AG04449 (cell line): Measurements from ENCODE around the gene CHCHD3.

Experiments used
- CTCF ChIA-PET: fragments of 350-600 bp; formaldehyde crosslinking; extraction: SDS; loops from one replicate; lab custom pipeline; 2021; ENCODE audit warnings: antibody characterized with exemption; lab: Yijun Ruan, JAX
- POLR2A ChIA-PET: fragments of 400-600, 350-600 bp; formaldehyde crosslinking; extraction: SDS; loops from one replicate; lab custom pipeline; 2020; ENCODE audit warnings: antibody characterized with exemption, inconsistent platforms; lab: Yijun Ruan, JAX
- DNase-seq: peaks from one replicate; pipeline ENCODE4 v3.0.0-alpha.2; 2010; ENCODE audit warnings: low read depth, low spot score
- H3K4me3 ChIP-seq: 2 replicates; pipeline ENCODE4 v1.5.1; 2011; ENCODE audit warnings: low read depth, mild to moderate bottlenecking, control low read depth, low read length
- TF ChIP-seq, protein P1 (sequence below): IDR thresholded peaks from one replicate; pipeline ENCODE4 v1.5.1; 2011; ENCODE audit warnings: mild to moderate bottlenecking, moderate library complexity, low read length, control low read depth, inconsistent platforms; ENCODE audit not compliant: insufficient read depth; ENCODE audit errors: missing control alignments

CHCHD3 gene

DNA sequence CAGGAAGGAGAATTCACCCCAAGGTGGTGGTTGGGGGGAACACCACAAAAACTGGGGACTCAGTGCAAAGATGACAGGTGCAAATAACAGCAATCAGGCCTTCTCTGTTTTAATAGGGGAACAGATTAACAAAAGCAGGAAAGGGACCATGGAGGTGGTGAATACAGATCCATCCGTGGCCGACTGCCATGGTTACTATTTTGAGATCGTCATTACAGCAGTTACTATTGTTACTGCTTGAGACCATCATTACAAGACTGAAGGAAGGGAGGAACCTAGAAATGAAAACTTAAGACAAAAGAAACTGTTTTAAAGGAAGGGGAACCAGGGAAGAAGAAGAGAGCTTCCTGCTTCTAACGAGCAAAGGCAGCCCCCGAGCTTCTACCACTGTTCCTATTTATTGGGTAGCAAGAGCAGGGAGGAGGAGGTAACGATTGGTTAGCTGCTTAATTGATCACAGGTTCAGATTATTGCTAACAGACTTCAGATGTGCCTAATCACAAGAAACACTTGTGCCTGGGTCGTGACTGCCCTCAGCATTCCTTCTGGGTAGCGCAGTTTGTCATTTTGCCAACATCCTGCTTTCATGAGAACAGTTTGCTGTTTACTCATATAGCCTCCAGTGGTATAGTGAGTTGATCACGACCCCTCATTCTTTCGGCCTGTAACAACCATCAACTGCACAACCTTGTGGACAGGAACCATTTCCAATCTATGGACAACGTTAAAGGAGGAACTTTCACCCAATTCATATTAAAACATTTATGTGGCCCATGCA is 216.3 kb downstream of the CHCHD3 start:
- DNase-seq = peak; percentile 17
- ChIA-PET POLR2A (no interaction called here), CTCF (no interaction called here)
- TF ChIP-seq, protein P1, sequence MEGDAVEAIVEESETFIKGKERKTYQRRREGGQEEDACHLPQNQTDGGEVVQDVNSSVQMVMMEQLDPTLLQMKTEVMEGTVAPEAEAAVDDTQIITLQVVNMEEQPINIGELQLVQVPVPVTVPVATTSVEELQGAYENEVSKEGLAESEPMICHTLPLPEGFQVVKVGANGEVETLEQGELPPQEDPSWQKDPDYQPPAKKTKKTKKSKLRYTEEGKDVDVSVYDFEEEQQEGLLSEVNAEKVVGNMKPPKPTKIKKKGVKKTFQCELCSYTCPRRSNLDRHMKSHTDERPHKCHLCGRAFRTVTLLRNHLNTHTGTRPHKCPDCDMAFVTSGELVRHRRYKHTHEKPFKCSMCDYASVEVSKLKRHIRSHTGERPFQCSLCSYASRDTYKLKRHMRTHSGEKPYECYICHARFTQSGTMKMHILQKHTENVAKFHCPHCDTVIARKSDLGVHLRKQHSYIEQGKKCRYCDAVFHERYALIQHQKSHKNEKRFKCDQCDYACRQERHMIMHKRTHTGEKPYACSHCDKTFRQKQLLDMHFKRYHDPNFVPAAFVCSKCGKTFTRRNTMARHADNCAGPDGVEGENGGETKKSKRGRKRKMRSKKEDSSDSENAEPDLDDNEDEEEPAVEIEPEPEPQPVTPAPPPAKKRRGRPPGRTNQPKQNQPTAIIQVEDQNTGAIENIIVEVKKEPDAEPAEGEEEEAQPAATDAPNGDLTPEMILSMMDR = no peak
- H3K4me3 ChIP-seq = no peak overlapping the region

DNA sequence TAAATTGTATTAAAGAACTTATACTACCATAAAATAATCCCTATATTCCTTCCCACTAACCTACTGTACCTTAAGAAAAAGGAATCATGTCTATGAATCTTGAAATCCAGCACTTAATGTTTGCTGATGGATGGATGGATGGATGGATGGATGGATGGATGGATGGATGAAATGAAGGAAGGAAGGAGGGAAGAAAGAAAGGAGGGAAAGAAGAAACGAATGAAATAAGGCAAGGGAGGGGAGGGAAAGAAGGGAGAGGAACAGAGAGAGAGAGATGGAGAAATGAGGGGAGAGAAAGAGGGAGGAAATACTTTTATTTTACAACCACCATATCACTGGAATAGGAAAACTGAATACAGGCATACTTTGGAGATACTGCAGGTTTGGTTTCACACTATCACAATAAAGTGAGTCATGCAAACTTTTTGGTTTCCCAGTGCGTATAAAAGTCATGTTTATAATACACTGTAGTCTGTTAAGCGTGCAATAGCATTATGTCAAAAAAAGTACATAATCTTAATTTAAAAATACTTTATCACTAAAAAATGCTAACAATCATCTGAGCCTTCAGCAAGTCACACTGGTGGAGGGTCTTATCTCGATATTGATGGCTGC is 219.8 kb downstream of the CHCHD3 start:
- POLR2A ChIA-PET = no interaction called here
- CTCF ChIA-PET = no interaction called here
- H3K4me3 ChIP-seq = no peak overlapping the region
- DNase-seq = no peak
- TF ChIP-seq, protein P1 = no peak

- DNase-seq = no peak
- CTCF ChIA-PET = interaction anchor here (1.2 kb wide), 1 partner anchor 151 kb away, joined by 3 read pairs; no protein-coding TSS in a partner anchor
- TF ChIP-seq, protein P1 = no peak
- no peak overlapping the region for H3K4me3 ChIP-seq
- POLR2A ChIA-PET = no interaction called here
These were observed 220.5 kb downstream of the CHCHD3 start for GRCh38 chr7:132861424-132861823.

DNA sequence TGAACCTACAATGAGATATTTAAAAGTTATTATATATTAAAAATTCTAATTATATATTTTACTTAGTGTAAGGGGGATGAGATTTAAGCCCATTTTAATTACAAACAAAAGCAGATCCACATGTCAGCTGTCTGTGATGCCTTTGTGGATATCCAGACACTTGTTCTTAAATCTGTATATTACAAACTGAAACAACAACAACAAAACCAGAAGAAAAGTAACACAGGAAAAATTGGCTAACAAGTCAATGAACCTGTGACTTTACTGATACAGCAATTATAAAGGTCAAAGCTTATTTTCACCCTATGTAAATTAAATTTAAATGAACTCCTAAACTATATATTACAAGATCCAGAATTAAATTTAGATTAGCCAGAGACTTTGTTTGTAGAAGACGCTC is 222.7 kb downstream of the CHCHD3 start:
- TF ChIP-seq, protein P1 = no peak
- ChIA-PET CTCF (no interaction called here), POLR2A (no interaction called here)

DNA sequence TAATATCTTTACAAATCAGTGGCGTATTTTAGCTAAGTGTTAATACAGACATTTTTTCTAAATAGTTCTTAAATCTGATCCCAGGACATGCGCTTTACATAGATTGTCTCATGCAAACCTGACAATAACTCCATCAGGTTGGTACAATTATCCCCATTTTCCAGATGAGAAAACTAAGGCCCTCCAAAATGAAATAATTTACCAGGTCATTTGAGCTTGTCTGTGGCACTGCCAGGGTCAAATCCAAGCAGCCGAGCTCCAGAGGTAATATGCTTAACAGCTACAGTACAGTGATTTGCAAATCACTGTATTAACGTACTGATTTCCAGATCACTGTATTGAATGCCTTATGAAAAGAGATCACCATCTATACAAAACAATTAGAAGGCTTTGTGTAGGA is 223.1 kb downstream of the CHCHD3 start:
- ChIA-PET POLR2A (no interaction called here), CTCF (interaction anchor here (0.8 kb wide), 1 partner anchor 24 kb away, joined by 3 read pairs; no protein-coding TSS in a partner anchor)
- no peak for DNase-seq
- TF ChIP-seq, protein P1 = no peak
- H3K4me3 ChIP-seq = no peak overlapping the region

More for the DNA sequence above, 222.7 kb downstream of the CHCHD3 start:
- H3K4me3 ChIP-seq = no peak overlapping the region
- no peak for DNase-seq

- DNase-seq = no peak
- TF ChIP-seq, protein P1 = no peak
- H3K4me3 ChIP-seq = no peak overlapping the region
- CTCF ChIA-PET = interaction anchor here (0.8 kb wide), 1 partner anchor 25 kb away, joined by 3 read pairs; no protein-coding TSS in a partner anchor
- POLR2A ChIA-PET = no interaction called here
These were observed 223.6 kb downstream of the CHCHD3 start for GRCh38 chr7:132858251-132858650.
